Stimulated activated CD8-positive, alpha-beta memory T cell treated with anti-CD3 and anti-CD28 coated beads, Interleukin-4, amount 100 ng/mL, for 48 hours (primary cell): ENCODE data around the gene AMOTL1.
"Not testable (repeated sequence)": the region's sequence is repeated elsewhere in the genome, so short reads cannot be mapped to it uniquely, and the experiment has no call there.

ENCODE experiments used
- DNase-seq: peaks from one replicate; pipeline ENCODE4 v3.0.0-alpha.2; 2020

AMOTL1 gene

DNA sequence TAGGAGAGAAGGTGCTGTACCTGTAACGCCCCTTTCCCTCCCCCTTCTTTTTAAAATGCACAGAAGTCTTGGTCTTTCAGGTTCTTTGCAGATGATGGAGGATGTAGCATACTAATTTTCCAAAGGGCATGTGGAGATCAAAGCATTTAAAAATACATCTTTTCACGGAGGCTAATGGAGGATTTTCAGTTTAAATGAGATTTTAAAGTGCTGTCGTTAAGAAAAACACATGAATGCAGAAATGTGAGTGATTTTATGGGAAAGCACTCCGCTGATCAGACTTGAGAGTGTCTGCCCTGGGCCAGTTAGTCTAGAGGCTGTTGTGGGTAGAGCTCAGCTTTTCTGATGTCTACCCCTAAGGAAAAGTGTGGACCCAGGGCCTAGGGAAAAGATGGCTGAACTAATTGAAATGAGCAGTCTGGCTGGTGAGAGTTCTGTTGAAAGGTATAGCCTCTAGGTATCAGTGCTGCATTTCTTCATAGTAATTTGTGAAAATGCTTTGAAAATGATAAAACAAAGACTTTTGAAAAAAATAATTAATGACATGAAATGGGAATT, 2.5 kb downstream of the AMOTL1 start:
- no peak for DNase-seq

DNA sequence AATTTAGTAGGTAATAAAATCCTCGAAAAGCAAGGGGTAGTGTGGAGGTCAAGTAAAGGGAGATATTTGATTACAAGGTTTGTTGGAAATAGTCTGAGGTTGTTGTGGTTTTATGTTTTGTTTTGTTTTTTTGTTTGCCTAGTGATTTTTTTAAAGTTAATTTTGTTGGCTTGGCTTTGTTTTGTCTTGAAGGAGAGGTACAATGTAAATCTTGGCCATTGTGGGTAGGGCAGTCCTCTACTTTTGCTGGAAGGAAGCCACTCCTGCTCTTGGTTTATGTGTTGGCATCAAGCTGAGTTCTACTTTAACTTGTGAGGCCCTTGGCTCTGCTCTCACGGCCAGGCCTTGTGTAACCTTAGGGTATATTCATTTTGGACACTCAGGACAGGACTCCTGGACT, 3.2 kb downstream of the AMOTL1 start:
- DNase-seq = no peak

DNA sequence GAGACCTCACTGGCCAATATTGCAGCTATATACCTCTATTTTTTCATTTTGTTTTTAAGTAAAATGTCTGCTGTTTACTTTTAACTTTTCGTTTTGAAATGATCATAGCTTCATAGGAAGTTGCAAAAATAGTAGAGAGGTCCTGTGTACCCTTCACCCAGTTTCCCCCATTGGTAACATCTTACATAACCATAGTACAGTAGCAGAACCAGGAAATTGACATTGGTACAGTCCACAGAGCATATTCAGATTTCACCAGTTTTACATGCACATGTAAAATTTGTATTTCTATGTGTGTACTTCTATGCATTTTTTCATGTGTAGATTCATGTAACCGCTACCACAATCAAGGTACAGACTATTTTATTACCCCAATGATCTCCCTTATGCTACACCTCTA, 3.8 kb downstream of the AMOTL1 start:
- DNase-seq = no peak

DNA sequence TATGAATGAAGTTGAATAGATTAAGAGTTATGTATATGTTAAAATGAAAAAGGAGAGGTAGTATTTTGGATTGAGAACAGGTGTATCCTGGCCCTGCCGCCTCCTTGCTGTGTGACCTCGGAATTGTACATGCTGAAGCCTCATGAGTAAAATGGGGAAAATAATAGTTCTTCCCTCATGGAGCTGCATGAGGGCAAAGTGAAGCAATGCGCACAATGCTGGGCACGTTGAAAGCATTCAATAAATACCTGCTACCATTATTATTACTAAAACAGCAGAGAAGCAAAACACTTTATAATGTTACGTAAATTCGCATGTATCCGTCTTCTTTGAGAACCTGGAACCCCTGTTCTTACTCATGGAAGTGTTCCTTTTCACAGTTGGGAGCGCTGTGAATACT, 5.7 kb downstream of the AMOTL1 start:
- no peak for DNase-seq

DNA sequence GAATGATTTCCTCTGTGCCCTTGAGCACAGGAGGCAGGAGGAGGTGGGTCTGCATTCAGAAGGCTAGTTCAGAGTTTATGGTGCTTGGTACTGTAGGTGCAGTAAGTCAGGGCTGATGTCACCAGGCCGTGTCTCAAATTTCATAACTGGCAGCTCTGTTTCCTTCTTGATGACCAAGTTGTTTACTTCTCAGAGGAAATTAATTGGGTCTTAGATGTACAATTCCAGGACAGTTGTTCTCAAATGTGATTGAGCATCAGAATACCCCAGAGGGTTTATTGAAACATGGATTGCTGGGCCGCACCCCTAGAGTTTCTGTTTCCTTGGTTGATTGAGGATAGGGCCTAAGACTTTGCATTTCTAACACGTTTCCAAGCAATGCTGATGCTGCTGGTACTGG, 6.2 kb downstream of the AMOTL1 start:
- DNase-seq = no peak

DNA sequence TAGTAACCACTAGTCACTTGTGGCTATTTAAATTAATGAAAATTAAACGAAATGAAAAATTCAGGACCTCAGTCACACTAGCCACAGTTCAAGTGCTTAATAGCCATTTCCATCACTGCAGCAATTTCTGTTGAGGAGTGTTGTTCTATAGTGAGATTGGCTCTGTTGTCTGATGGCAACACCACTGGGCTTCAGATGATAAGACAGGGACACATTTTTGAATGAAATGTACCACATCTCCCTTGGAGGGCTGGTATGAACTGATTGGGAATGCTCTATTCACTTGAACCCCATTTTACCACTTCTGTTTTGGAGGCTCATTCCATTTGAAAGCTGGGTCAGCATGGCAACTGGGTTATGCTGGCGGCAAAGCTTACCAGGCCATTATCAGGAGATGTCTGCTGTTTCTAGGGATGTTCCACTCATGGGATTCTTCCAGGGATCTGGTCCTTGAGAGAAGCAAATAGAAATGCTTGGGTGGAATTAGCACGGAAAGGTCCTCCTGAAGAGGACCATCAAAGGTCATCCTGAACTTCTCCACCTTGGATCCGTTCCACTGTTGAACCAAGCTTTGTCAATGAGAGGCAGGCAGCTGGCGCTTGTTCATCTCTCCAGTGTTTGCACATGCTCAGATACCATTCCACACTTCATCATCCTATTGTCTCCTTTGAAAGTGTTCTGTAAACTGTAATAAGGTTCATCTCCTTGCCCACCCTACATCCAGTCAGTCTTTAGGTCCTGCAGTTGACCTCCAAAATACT, 7.6 kb downstream of the AMOTL1 start:
- no peak for DNase-seq

DNA sequence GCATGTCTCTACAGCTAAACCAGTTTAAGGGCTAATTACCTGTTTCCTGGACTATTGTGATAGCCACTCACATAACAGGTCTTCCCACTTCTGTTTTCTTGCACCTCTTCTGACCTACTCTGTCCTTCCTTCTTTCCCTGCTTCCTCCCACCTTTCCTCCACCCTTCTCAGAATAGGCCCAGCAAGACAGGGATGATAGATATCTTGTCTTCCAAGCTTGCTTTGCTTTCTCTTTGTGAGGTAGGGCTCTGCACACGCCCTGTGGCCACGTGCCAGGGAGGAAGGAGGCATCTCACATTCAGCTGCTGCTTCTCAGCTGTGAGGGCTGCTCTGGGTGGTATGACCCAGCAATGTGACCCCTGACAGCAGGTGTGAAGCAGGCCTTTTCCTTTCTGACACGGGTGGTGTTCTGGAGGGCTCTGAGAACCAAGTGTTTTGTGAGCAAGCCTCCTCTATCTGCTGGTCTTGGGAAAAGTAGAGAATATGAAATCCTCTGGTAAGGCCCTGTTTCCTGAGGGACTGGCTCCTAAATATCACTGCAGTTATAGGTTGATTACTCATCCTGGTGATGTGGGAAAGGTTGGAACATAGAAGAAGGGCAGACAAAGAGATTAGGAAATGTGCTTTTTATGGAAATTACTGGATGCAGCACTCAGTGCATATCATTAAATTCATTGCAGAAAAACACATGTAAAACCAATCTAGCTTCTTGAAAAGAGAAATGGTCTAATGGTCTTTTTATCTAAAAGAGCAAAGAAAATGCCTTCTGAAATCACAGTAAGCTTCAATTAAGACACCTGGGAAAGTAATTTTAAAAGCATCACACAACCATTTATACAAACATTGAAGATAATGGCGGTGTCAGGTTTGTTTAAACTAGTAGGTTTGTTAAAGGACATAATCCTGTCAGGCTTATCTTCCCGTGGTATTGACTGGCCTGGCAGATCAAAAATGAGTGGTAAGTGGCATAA, 8.5 kb downstream of the AMOTL1 start:
- no peak for DNase-seq

DNA sequence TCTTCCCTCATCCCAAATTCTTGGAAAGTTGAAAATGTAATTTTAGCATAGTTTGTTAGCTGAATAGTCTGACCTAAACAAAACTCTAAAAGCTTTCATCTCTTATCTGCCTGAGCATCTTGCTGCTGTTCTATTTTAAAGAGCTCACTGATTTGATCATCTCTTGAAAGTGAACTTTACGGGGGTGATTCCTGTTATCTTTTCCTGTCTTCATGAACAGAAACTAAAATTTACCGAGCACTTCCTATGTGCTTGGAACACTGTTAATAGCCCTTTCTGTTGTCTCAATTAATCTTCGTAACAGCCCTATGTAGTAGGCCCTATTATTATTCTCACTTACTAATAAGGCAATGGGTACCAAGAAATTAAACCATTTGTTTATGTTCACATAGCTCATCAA, 12.3 kb downstream of the AMOTL1 start:
- no peak for DNase-seq

DNA sequence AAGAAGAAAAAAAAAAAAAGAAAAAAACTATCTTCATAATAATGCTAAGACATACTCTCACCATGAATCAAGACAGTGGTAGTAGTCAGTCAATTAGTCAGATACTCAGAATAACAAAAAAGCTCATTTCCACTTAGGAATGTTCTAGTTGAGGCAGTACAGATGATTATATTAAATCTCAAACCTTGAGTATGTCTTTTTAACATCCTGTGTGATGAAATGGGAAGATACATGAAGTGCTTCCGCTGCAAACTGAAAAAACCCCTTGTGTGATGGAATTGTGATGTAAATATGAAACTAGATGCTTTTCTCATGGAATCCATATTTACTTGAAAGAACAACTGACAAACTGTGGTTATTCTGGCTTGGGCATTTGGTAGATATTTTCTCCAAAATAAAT, 13.7 kb downstream of the AMOTL1 start:
- DNase-seq = no peak

DNA sequence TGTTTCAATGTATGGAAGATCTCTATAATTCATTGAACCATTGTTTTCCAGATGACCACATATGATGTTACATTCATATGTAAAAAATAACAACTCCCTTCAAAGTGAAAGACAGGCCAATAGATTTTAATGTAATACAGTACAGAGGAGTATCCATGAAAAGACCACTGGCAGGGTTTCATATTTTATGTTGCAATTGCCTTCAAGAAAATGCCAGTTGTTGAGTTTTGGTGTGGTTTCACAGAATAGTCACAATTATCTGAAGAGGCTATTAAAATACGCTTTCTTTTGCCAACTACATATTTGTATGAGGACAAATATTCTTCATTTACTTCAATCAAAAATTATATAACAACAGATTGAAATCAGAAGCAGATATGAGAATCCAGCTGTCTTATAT, 14.3 kb downstream of the AMOTL1 start:
- DNase-seq = no peak

DNA sequence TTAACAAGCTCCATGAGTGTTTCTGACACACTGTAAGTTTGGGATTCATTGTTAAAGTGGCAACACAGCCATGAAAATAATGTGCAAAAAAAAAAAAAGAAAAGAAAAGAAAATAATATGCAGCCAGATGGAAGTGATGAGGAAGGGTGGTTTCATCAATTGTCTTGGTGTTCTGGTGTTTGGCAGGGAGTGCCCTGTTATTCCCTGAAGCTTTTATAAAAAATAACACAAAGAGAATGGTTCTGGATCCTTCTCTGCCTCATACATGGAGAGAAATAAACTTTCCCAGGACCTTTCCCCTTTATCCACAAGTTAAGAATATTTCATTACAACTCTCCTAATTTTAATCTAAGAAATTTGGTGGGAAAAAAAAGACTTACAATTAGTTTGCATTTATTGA, 16.7 kb downstream of the AMOTL1 start:
- DNase-seq = no peak

DNA sequence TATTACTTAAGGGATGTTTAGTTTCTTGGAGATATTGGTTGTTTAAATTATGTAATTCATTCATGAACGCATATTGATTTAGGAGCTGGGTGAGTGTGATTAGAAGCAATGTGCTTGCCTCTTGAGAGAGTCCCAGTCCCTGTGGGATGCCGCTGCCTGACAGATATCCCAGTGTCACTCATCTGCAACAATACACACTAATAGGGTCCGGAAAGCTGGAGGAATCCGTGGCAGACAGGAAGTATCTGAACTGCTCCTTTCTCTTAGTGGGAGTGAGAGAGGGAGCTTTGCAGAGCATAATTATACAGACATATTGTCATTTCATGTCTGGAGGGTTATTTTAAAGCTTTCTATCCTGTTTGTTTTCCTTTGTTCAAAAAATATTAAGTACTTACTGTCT, 17.4 kb downstream of the AMOTL1 start:
- DNase-seq = no peak

DNA sequence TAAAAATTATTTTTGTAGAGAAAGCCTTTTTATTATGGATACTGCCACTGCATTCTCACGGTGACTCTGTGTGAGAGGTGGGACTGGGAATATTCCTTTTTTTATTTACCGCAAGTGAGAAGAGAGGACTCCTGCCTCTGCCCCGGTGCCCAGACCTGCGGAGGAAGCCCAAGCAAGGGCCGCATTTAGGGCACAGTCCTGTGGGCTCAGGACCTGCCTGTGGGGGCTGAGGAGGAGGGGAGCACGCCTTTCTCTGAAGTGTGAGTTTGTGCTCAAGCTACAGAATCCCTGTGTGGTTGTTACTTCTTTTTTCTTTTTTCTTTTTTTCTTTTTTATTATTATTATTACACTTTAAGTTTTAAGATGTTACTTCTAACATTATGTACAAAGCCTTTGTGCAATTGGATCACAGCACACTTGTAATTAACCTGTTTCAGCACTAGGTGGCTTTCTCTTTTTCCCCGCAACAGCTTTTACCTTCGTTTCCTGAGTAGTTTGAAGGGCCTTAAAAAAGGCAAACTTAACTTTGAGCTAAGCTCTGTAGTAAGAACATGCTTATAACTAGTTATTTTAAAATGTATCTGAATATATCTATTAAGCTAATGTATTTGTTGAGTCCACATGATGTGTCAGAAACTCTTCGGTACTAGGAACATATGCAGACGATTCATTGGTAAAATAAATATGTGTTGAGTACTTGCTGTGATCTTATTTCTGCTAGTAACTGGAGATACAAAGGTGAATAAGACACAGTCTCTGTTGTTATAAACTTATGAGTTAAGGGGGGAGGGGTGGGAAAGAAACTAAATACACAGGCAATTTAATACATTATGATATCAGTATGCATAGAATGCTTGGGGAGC, 18.3 kb downstream of the AMOTL1 start:
- DNase-seq = no peak

DNA sequence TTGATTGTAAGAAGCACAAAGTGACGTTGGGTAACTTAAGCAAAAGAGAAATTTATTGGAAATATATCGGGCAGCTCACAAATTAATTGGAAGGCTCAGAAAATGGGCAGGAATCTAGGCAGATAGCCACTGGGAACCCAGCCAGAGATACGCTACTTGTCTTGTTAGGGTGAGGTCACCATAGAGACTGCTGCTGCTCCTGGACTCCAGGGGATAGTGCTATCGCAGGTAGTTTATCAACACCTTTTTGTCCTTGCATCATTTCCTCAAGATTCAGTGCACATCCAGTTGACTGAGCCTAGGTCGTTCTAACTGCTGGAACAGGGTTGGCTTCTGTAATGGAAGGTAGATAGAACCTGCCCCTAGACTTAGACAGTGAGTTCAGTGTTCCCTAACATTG, 19.6 kb downstream of the AMOTL1 start:
- no peak for DNase-seq

DNA sequence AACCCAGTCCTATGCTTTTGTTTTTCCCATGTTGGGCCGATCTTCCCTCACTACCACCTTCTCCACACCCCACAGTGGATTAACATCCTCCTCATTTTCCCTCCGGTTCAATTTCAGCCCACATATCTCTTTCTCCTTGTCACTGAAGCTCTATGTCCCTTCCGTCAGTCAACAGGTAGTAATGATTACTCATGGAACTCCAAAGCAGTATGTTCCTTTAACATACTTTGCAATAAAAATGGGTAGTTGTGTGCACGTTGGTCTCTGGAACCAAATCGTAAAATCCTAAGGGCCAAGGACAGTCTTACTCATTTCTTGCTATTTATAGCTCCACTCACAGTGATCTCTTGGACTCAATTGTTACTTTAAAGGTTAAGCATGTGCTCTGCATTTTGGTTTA, 20.2 kb downstream of the AMOTL1 start:
- DNase-seq = no peak

DNA sequence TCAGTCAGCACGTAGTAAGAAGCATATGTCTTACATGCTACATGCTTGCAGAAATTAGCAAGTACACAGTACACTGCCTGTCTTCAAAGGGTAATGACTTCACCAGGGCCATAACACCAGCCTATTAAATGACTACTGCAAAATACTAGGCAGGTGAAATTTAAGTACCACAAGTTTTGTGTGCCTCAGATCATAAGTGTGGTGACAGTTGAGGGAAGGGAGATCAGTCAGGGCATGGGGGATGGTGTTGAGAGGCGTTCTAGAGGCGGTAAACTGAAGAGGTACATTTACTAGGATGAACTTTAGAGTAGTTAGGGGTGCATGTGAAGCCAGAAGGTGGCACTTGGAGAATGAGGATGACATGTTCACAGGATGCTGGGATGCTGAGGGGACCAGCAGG, 22.0 kb downstream of the AMOTL1 start:
- no peak for DNase-seq

DNA sequence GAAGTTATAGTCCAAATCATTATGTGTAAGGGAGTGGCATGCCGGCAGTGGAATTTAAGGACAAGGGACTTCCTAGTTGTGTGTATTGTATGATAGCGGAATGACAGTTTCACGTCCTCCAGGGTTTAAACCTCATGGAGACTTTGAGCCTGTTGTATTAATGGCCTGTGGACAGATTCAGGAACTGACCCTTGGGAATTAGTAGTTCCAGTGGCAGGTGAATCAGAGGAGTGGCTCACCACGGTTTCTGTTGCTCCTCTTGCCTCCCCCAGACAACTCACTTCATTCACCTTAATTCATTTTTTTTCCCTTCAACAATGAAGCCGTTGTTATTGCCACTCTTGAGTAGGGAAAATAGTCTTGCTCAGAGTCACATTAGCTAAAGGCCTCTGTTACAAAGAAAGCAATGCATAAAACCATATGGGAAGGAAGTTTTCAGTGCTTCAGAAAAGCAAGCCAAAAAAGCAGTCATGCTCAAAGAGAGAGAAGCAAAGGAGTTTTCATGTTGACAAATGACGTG, 22.6 kb downstream of the AMOTL1 start:
- DNase-seq = no peak

DNA sequence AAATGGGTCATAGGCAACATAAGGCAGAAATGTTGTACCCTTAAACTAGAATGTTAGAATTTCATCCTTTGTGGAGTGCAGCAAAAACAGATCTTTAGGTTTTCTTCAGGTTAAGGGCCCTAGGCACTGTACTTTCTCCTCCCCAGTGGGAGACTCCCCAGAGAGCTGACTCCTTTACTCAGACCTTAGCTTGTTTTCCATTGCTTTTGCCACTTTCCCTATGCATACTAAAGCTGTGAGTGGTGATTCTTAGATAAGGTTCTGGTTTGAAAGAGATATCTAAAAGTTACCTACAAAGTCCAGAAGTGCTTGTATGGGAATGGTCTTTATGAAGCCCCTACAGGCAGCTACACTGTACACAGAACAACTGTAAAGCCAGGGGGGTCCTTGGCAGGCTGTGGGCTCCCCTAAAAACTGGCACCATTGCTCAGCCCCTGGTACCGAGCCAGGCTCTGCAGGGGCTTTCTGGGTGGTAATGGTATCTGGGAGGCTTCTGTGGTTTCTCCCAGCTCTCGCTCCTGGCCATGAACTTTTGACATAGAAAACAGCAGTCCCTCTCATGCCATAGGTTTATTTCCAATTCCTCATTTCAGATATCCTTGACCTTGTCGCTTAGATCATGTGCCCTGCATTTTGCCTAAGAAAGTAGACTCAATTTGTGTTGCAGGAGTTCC, 23.2 kb downstream of the AMOTL1 start:
- DNase-seq = no peak

DNA sequence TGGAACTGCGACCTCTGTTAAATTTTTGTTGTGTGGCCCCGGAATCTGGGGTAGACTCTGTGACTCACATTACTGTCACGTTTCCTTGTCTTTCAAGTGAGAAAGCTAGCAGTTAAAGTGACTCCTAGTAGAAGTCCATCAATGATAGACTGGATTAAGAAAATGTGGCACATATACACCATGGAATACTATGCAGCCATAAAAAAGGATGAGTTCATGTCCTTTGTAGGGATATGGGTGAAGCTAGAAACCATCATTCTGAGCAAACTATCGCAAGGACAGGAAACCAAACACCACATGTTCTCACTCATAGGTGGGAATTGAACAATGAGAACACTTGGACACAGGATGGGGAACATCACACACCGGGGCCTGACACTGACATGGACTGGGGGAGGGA, 23.8 kb downstream of the AMOTL1 start:
- not testable (repeated sequence) for DNase-seq

DNA sequence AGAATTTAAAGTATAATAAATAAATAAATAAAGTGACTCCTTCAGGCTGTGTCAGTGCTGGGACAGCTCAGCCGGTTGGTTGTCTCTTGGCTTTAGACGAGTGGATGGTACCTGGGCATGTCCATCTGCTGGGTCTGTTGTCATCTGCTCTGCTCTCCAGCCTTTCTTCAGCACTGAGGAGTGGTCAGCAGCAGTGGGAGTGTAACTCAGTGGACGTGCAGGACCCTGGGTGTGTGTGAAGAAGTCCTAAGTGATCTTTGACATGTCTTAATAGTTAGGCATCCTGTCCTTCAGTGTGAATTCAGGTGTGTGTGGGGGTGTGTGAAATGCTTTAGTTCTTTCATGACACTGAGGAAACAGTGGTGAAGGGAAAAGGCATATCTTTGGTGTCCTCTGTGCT, 24.3 kb downstream of the AMOTL1 start:
- no peak for DNase-seq

DNA sequence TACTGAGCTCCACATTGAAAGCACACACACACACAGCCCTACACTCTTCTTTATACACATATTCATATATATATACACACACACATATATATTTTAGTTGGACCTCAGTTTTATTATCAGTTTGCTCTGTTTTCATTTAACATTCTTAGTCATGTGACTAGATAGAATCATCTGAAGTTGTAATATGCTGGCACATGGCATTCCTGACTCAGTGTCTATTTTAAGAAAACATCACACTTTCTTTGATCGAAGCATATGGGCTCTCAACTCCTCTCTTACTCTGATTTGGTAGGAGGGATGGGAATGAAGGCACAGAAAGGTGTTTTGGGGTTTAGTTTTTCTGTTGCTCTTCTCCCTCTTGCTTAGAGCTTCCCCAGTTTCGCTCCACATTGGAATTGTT, 24.8 kb downstream of the AMOTL1 start:
- no peak for DNase-seq

DNA sequence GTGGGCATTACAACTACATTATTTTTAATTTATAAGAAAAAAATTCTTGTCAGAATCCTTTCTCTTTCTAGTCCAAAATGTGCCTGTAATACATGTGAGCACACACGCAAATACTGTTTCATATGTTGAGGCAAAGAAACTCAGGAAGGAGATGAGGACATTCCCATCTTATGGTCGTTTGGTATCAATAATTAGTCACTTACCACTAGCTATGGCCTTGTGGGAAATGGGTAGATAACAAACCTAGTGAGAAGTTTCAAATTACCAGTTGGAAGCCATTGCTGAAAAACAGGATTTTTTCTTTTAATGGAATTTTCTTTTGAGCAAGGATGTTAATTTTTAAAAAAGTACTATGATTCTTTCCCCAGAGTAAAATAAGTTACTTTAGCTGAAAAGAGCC, 25.7 kb downstream of the AMOTL1 start:
- no peak for DNase-seq
